HG03196 (cell line): ENCODE measurements around the gene SERPINB1.
"Not testable (repeated sequence)": the region's sequence is repeated elsewhere in the genome, so short reads cannot be mapped to it uniquely, and the experiment has no call there.

Experiments
- ATAC-seq: cut with Tn5 transposase; IDR thresholded peaks from one replicate; pipeline ENCODE4 v1.9.1; 2021; ENCODE audit not compliant: unreplicated experiment

The SERPINB1 gene

DNA sequence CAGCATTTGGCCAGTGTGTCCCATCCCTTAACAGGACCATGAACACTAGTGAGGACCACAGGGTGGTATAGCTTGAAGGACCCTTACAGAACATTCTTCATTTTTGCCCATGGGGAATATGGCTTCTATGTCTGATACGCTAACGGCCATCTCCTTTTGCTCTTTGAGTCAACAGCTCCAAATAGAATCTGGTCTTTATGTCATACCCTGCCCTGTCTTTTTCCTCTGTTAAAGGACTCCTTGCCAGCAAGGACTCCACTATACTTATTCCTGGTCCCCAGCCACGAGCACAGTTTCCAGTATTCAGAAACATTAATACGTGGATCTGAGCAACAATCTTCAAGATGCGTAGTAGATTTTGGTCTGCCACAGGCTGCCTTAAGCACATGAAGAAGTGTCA is 22.5 kb downstream of the SERPINB1 start:
- no peak for ATAC-seq

DNA sequence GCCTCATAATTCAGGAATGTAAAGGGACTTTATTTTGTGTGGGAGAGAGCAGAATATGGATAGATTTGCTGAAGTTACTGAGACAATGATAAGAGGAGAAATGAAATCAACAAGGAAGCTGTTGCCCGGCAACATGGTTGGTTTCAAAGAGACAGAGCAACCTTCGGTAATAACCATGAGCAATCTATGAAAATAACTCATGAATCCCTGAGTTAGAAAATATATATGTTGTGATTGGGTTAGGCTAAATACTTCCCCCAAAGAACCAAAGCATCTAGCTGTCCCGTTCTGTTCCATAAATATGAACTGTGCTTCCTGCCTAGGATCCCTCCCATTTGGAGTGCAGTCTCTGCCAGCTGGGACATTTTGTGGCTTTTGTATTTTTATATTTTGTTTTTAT is 23.1 kb downstream of the SERPINB1 start:
- ATAC-seq = no peak

DNA sequence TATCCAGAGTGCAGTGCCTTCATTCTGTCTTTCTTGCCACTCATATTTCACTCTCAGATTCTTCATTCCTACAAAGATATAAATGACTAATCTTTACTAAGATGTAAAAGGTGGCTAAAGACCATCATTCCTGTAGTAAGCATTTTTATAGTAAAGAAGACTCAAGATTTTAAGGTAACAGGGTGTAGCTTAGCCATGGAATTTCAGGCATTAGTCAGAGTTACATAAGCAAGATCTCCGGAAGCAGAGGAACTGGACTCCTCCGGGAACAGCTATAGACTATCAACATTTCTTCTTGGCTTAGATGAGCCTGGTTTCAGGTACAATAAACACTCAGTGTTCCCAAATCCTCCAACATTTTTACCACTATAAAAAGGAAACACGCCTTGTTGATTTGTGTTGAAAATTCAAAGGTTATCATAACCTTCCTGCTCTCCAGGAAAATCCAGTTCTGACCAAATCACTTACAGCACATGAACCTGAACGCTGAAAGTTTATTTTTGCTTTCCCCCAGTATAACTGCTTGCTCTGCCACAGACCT is 23.7 kb downstream of the SERPINB1 start:
- ATAC-seq = no peak

DNA sequence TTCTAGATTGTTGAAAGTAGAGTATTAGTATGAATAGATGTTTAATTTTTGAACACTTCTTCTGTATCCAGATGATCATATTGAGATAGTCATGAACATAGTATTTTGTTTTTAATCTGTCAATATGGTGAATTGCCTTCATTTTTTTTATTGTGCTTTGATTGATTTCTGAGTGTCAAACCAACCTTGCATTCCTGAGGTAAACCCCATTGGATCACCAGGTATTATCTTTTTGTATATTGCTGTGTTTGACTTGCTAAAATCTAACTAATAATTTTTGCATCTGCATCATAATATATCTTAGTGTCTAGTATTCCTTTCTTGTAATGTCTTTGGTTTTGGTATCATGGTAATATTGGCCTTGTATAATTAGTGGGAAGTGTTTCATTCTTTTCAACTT is 25.5 kb downstream of the SERPINB1 start:
- no peak for ATAC-seq

DNA sequence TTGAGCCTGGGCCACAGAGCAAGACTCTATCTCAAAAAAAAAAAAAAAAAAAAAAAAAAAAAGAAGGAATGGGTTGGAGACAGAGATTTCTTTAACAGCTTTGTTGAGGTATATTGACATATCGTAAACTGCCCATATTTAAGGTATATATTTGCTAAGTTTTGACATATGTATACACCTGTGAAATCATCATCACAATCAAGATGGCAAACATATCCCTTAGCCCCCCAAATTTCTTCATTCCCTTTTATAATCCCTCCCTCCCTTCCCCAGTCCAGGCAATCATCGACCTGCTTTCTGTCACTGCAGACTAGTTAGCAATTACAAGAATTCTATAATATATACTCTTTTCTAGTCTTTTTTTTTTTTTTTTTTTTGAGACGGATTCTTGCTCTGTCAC is 29.0 kb downstream of the SERPINB1 start:
- ATAC-seq = no peak

DNA sequence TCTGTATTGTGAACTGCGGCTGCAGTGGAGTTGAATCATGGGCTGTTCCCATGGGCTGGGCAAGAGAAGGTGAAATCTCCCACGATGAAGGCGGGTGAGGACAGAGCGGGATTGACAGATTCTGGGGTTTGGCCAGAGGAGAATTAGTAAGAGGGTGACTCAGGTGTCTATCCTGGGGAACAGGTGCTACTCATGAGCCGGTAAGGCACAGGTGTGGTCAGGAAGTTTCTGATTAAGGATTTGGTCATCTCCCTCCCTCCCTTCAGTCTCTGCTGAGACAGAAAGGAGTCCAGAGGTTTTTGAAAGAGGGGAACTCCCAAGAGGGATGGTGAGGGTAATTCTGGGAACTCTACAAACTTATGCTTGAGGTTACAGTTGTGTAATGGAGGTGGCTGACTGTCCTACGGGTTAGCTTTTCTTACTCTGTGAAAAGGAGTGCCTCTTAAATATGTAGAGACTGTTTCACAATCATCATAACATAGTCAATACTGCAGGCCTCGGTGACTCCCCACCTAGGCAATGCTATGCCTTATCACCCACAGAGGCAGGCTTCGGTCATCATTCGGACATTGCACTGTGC is 31.5 kb downstream of the SERPINB1 start:
- no peak for ATAC-seq

DNA sequence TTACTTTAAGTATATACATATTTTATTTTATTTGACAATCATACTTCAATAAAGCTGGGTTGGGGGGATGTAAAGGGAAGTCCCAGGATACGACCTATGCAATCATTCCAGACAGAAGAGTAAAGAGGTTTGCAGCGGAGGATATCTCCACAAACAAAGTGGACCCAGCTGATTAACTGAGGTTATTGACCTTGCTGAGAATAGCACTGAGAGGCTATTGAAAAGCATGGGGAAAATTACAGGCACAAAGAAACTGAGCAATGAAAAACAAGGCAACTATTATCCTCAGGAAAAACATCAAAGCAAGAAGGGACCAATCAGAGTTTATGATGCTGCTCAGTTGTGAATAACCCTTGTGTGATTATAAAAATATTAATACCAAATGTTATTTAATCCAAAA is 32.6 kb downstream of the SERPINB1 start:
- ATAC-seq = no peak

DNA sequence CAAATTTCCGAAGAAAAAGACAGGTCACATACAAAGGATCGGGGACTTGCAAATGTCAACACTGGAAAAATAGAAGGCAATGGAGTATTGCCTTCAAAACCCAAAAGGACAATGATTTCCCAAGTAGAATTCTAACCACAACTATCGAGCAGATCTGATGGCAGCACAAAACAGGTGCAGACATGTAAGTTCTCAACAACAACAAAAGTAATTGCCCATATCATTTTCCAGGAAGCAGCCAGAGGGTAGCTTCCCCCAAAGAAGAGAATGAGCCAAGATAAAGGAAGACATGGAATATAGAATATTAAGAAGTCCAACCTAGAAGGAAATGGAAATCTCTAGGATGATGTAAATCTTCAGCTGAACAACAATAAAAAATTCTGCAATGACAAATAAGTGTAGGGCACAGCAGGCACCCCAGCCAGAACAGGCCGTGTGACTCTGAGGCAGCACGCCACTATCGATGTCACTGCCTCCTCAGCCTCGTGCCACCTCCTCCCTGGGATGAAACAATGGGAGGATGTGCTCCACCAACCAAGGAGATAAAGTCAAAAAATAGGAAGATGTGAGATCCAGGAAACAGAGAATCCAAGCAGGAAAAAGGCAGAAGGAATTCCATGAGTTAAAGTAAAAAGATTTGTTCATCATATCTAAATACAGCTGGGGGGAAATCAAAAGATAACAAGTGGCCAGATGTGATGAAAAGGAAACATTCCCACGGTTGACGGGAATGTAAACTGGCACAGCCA is 34.1 kb downstream of the SERPINB1 start:
- no peak for ATAC-seq

DNA sequence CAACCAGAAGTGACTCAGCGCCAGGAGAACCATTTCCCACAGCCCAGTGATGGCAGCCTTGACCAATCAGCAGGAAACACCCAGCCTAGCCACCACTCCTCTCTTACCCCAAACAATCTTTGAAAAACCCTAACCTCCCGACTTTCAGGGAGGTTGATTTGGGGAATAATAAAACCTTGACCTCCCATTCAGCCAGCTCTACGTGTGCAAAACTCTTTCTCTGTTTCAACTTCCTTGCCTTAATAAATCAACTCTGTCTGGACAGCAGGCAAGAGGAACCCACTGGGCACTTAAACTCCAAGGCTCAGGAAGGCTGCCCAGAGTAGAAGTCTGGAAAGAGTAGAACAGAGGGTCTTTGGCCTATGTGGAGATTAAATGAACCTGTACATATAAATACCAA is 35.0 kb downstream of the SERPINB1 start:
- no peak for ATAC-seq

DNA sequence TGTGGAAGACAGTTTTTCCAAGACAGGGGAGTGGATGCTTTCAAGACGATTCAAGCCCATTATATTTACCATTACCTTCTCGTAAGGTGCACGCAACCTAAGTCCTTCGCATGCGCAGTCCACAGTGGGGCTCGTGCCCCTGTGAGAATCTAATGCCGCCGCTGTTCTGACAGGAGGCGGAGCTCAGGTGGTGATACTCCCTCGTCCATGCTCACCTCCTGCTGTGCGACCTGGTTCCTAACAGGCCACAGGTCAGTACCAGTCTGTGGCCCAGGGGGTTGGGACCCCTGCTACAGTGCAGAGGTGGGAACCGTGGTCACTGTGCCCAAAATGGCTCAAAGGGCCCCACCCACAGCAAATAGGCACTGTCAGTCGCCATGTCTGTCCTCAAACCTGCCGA is 36.6 kb downstream of the SERPINB1 start:
- no peak for ATAC-seq

DNA sequence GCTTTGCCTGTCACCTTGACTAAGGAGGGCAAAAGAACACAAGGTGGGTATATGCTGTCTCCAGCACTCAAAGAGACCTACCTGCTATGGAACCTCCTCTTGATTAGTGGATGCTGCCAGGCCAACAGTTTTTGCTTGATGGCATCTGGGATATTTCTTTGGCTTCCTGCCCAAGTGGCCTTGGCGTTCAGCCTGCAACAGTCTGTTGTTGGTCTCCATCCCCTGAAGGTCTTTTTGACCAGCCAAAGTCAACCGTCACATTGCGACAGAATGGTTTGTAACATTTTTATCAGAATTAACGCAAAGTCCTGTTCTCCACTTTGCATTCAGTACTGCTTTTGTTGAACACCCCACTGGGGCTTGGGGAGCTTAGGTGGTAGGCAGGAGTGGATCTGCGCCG is 37.1 kb downstream of the SERPINB1 start:
- ATAC-seq = no peak

DNA sequence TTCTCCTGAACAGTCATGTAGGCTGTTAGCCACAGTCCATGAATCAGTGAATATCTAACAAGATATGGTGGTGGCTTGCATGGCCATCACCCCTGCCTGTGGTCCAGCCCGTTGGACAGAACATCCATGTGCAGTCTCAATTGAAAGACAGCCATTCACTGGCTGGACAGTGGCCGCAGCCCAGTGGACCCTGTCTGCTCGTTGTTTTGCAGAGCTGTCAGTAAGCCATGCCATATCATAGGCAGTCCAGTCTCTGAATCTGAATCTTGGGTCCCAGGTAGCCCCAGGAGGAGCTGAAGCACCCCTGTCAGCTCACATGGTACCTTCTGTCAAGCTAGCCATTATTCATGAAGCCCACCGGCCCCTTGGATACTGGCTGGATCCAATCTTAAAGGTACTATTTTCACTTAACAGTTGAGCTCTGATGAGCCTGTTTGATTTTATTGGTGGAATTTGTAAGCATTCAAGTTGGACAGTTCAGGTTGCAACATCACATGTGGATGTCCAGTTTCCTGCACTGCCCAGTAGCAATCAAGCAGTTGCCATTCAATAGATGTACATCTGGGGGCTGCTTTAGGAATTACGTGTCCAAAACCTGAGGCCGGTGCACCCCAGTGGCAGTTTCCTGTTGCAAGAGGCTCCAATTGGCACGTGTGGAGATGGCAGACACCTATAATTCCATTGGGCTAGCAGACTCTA is 37.8 kb downstream of the SERPINB1 start:
- ATAC-seq = no peak

DNA sequence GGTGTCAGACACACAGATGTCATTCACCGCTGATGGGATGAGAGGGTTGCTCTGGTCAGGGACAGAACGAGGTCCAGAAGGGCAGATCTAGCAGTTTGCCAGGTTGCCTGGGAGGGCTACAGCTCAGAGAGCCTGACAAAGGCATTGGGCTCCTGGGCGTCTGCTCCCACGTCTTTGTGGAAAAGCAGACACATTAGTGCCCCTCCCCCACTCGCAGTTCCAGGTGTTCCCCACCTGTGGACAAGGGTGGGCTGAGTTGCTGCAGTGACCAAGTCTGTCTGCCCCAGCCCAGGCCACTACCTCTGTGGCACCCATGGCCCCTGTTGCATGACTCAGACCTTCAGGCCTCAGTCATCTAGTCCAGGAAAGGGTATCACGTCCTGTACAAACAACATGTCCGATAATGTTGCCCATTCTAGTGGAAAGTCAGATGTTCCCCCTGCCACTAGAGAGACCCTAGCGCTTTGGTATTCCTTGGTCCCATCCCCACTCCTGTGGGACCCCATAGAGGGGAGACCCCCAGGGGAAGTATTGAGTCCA is 39.1 kb downstream of the SERPINB1 start:
- no peak for ATAC-seq

DNA sequence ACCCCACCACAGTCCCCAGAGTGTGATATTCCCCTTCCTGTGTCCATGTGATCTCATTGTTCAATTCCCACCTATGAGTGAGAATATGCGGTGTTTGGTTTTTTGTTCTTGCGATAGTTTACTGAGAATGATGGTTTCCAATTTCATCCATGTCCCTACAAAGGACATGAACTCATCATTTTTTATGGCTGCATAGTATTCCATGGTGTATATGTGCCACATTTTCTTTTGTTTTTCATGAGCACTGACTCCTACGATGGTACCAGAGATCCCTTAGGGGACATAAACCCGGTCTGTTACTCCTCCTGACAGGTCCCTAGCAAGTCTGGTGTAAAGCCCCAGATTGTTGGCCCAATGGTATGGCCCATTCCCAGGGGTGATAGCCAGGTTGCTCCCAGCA is 40.0 kb downstream of the SERPINB1 start:
- not testable (repeated sequence) for ATAC-seq

DNA sequence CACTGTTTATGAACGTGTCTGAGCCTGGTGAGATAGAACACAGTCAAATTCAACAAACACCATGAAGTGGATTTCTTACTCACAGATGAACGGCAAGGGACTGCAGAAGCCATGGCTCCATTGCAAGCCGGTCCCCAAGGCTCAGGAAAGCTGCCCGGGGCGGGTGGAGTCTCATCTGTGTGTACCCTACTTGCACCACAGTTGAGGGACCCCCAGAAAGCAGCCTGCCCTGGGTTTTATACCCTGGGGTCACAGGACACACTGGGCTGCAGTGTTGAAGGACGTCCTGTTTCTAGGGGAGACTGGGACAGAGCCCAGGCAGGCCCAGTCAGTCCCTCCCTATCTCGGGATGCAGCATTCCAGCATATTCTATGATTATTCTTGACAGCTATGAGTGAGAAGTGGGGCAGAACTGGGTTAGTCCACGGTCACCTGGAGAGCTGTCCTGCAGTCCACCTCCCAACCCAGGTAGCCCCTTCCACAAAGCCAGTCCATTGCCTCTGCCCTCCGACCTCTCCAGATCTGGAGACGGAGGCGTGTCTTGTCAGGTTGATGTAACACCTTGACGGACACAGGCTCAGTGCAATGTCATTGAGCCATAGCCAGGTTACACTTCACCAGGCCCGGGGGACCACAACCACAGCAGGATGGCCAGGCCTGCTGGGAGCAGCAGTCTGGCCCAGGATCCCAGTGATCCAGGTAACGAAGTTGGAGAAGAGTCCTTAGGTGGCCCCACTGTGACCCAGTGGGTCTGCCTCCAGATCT is 40.9 kb downstream of the SERPINB1 start:
- ATAC-seq = no peak

DNA sequence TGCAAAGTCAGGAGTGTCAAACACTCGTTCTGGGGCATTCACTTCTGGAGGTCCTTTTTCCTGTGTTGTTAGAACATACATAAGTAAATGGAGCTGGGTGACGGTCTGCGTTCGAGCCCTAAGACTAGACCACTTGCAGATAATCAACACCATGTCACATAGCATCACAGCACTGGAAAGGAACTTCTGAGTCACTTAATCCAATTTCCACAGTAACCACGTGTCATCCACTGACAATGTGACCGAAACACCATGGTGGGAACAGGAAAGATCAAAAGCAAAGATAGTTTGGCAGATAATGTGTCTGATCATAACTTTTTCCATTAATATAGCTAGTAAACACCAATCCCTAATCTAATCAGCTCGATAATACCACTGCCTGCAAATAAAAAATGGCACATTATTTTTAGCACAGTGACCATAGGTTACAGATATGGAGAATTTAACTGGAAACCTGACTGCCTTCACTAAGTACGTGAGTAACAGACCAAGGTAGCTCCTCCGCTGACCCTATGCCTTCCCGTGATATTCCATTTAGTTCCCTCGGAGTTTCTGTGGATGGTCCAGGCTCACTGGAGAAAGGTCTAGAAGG is 41.6 kb downstream of the SERPINB1 start:
- ATAC-seq = no peak

DNA sequence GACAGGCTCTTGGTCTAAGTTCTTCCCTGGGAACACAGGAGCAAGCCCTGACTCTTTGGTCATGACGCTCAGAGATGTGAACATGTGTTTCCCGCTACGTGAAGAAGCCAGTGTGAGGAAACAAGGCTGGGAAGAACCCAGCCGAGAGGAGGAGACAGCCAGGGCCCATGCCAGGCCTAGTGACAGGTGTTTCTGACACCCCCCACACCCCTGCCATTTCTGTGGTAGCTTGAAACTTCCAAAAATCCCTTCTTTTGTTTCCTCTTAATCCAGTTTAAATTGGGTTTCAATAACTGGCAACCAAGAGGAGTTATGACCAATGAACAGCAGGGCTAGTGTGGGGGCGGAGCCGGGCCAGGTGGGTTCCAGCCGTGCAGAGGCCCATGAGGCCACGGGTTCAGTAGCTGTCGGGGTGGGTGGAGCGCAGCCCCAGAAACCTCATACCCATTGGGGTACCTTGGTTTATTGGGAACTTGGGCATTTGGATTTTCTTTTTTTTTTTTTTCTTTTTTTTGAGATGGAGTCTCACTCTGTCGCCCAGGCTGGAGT is 43.0 kb downstream of the SERPINB1 start:
- ATAC-seq = no peak

DNA sequence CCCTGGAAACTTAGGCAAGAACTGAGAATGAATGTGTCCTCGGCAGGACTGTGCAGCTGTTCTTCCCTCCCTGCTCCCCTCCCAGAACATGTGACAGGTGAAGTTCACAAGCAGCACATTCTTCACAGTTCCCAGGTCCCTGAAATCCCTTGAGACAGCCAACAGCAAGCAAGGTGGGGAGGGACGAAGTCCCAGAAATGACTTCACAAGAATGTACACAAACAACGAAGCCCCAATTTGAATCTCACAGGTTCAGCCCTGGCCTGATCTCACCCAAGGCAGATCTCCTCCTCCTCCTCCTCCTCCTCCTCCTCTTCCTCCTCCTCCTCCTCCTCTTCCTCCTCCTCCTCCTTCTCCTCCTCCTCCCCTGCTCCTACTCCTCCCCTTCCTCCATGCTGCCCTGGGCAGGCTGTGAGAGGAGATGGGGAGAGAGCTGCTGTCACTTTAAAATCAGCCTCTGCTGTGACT is 44.1 kb downstream of the SERPINB1 start:
- ATAC-seq = no peak

DNA sequence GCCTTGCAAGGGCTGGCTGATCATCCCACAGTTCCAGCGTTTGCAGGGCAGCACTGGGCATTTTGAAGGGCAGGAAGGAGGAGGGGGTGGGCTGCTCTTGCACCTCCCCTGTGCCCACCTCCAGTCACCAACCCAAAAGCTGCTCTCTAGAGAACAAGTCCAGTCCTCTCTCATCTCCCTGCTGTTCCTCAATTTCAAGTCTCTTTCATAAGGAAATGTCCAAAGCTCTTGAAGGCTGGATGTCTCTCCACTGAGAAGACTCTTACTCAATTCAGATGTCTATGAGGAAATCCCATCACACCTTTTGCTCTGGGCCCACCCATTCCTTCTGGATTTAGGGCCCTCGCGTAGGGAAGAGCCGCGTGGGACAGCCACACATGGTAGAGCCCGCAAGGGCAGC is 44.8 kb downstream of the SERPINB1 start:
- ATAC-seq = no peak

DNA sequence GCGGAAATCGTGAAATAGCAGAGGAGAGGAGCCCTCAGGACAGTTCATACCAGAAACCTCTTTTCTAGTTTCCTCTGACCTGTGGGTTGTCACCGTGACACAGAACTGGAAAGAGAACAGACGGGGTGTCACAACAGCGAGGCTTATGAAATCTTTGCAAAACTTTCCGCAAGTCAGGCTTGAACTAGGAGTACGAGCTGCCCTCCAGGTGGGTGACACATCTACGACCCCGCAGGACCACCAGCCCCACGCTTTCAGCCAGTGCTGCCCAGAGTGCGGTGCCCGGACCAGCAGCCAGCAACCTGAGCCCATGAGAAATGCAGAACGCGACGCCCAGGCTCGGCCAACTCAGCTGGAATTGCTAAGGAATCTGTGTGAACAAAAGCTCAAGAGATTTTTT is 45.7 kb downstream of the SERPINB1 start:
- no peak for ATAC-seq
